Middle frontal gyrus (tissue), 1 donor: Measurements from ENCODE around the gene ZFP69.
"Not testable (repeated sequence)": the region's sequence is repeated elsewhere in the genome, so short reads cannot be mapped to it uniquely, and the experiment has no call there.

Source experiments
- DNase-seq: peaks from one replicate; pipeline ENCODE4 v3.0.0-alpha.2; 2015; ENCODE audit warnings: low spot score; ENCODE audit errors: extremely low spot score

Gene ZFP69

DNA sequence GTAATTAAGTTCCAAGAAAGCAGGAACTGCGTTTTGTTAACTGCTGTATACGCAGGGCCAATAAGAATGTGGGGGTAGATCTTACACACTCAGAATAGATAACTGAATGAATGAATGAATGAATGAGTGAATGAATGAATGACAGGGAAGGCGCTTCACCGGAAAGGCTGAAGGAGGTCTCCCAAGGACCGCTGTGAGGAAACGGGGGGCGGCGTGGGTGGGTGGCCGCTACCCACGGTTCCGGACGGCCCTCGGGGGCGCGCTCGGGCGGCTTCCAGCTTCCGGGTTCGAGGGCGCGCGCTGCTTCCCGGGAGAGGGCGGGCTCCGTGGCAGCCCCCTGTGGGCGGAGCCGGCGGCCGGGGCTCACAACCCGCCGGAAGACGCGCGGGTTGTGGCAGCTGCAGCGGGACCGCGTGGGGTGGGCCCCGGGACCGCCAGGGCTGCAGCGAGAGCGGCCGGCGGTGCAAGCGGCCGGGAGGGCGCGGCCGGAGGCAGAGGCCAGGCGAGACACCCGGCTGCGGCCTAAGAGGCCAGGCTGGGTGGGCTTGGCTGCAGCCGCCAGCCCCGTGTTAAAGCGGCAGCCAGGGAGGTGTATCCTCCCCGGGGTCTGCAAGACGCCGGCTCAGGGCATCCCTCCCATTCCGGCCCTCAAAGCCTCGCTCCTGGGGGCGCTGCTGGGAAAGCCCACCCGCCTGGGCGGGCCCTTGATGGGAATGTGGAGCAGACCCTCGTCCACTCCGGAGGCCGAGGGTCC lies at the start of gene ZFP69:
ZFP69 (plus strand) TSS at position 367 of the 754 bp plus-strand sequence. CDS start 2,072 bp downstream, outside the sequence.
- DNase-seq = no peak

DNA sequence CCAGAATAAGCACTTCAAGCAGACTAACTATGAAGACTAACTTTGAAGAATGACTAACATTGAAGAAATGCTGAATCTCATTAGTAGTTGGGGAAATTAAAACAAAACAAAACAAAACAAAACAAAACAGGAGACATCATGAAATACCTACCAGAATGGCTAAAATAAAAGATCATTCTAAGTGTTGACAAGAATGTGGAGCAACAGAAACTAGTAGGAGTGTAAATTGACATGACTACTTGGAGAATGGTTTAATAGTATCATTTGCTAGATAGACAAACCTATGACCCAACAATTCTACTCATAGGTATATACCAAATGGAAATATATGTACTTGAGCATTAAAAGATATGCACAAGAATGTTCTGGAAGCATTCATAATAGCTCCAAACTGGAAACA lies 45.7 kb upstream of the ZFP69 start:
- no peak for DNase-seq

DNA sequence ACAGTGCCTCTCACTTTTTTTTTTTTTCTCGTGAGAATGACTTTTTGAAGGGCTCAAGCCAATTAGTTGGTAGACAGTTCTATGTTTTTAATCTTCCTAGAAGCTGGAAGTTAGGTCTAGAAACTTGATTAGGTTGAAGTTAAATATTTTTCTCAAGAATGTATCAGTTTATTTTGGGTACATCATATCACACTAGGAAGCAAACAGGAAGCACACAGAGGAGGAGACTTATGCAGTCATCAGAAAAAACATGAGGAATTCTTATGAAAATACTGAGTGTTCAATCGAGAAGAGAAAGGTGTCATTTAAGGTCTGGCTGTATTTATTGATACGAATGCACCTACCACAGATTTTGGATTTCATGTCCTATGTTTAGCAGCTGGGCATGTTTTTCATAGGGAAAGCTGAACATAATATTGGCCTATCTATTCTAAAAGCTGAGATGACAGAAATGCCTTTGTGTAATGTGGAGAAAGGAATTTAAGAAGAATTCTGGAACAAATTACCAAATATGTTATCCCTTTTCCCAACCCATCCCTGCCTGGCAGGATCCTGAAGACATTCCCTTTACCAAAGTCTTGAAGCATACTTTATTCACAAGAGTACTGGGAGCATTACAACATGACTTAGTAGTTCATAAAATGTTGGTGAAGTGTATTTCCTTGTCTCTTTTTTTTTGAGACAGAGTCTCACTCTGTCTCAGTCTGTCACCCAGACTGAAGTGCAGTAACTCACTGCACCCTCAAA lies 44.3 kb upstream of the ZFP69 start:
- no peak for DNase-seq

DNA sequence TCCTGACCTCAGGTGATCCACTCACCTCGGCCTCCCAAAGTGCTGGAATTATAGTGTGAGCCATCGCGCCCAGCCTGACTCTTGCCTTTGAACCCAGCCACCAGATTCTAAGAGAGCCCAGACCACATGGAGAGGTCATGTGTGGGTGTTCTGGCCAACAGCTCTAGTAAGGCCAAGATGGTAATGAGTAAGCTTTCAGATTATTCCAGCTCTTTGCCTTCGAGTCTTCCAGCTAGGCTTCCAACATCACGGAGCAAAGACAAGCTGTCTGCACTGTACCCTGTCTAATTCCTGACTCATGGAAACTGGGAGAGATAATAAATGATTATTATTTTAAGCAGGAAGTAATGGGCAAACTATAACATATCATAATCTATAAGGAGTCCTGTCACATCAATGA lies 41.6 kb upstream of the ZFP69 start:
- no peak for DNase-seq

DNA sequence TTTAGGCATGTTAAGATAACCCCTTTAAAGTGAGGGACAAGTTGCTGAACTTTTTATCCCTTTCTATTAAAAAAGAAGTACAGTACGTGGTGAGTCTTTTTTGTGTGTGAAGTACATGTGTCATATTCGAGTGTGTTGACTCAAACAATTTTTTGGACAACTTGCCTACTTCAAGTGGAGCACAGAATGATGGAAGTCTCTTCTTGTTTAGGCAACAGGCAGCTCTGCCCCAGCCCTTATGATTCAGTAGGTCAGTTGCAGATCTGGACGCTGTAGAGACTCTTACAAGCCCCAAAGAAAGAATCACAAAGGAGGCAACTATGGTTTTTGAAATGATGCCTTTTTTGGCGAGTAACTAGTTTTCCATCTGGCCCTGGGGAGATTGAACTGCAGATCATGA lies 41.2 kb upstream of the ZFP69 start:
- DNase-seq = no peak

DNA sequence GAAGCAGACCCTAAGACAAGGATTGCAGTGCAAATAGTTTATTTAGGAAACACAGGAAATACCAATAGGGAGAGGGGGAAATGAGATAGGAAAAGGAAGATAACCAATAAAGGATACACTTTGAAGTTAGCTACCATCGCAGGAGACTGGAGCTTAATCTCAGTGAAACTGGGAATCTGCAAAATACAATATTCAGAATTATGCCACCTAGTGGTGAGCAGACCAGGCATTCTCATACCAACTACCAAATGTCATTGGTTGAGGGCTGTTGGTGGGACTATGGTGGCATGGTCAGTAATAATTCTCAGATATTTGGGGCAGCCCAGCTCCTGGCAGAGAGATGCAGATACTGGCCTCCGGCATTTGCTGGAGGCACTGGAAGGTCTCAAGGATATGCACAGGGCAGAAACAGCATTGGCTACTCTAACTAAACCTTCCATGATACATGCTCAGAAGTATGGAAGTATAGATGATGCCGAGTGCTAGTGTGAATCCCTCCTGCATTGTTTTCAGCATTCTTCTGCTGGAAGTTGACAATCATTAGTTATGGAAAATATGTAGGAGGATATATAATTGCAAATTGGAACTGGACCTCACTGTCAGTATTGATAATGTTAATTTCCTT lies 38.6 kb upstream of the ZFP69 start:
- DNase-seq = no peak

DNA sequence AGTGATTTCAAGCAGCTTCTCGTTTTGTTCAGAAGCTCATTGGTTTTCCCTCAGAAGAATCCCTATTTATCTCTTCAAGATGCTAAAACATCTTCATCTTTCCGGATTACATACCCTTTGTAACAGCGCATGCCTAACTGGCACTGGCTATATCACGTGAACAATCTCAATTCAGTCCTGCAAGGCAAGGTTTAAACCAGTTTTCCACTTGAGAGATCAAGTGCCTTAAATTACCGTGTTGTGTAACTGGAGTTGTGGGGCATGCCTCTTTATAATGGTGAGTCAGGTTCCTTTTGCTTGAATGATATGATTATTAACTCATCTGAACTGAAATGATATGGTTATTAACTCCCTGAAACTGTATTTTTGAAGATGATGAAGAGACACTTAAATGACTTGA lies 37.8 kb upstream of the ZFP69 start:
- DNase-seq = no peak

DNA sequence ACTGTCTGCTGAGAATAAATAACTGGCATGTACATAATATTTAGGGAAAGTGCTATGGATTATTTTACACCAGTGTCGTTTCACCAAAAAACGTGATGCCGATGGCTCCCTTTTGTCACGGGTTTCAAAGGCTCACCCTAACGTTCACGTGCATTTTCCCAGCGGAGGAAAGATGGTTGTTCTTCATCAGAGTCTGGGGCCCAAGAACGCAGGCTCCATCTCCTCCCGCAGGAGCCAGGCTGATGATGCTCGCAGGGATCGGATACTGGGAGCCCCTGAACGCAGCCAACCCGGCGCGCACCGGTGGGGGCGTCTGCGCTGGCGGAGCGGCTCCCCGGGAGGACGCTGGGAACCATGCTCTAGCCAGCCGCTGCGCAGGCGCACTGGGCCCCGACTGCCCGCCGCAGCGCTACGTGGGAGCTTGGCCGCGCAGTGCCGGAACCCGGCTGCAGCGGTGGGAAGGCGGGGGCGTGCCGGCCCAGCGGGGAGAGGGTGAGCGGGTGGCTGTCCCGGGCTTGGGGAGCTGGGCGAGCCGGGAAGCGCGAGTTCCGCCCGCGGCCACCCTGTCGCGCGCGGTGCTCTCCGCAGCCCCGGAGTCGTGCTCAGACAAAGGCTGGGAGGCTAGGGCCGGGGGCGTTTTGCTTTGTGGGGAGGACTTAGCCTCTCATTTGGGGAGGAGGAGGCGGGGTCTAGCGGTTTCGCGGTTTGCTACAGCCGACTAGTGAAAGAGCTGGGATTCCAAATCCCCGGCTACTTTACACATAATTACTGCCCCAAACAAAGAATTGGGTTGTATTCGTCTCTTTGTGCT lies 27.2 kb upstream of the ZFP69 start, which contains the start of gene ZFP69B:
ZFP69B (plus strand) TSS at position 793 of the 811 bp plus-strand sequence. CDS start 486 bp downstream, outside the sequence.
- DNase-seq = peak; percentile 86

DNA sequence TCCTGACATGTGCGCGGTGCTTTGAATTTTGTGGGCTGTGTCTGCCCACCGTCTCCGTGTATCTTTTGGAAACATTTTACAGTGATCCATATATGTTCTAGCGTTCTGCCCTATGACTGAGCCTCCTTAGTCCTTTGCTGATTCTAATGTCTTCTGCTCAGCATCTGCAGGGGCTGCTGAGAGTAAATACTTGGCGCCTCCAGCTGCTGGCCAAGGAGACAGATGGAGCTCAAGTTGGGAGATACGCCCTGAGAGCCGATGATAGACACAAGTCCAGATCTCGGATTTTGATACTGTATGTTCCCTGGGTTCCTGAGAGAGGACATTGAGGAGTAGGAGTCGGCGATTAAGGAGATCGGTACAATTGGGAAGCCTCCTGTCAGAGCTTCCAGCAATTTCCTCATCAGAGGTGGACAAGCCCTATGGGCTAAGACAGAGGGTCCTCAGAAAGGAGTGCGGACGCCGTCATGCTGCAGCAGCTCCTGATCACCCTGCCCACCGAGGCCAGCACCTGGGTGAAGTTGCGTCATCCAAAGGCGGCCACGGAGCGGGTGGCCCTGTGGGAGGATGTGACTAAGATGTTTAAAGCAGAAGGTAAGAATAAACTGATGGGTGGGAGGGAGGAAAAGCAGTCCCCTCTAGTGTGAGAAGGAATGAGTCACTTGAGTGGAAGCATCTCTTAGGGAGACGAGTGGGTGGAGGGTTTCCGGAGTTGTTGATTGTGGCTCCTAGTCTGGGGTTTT lies 26.4 kb upstream of the ZFP69 start:
- DNase-seq = no peak

DNA sequence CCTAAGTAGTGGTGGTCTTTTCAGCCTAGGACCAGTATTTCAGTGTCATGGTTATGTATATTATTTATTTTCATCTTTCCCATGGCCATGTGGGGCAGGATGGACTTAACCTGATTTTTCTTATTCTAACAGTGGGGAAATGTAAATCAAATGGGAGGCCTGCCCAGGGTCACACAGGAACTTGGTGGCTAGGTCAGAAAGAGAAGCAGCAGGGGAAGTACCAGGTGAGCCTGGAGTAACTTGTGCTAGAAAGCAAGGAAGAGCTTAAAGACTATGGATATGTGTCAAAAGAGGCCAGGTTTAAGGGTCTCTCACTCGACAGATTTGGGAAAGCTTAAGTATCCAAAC lies 25.9 kb upstream of the ZFP69 start:
- no peak for DNase-seq

DNA sequence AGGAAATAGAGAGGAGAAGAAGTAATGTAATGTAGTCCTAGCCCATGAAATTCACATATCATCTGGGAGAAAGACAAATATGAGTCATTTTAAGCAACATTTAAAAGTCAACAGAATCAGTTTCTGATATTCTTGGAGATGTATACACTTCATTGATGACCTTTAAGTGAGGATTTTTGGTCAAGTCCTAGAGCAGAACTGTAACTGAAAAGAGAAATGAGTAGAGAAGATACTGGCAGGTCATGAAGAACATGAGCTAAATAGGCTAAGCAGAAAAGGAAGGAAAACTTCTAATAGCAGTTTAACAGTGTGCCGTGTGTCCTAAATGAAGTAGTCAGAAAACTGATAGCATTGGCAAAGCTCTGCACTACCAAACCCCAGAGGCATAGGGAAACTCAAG lies 22.2 kb upstream of the ZFP69 start:
- DNase-seq = no peak

DNA sequence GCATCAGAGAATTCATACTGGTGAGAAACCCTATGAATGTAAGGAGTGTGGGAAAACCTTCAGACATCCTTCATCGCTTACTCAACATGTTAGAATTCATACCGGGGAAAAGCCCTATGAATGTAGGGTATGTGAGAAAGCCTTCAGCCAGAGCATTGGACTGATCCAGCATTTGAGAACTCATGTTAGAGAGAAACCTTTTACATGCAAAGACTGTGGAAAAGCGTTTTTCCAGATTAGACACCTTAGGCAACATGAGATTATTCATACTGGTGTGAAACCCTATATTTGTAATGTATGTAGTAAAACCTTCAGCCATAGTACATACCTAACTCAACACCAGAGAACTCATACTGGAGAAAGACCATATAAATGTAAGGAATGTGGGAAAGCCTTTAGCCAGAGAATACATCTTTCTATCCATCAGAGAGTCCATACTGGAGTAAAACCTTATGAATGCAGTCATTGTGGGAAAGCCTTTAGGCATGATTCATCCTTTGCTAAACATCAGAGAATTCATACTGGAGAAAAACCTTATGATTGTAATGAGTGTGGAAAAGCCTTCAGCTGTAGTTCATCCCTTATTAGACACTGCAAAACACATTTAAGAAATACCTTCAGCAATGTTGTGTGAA lies 14.0 kb upstream of the ZFP69 start:
- DNase-seq = no peak

DNA sequence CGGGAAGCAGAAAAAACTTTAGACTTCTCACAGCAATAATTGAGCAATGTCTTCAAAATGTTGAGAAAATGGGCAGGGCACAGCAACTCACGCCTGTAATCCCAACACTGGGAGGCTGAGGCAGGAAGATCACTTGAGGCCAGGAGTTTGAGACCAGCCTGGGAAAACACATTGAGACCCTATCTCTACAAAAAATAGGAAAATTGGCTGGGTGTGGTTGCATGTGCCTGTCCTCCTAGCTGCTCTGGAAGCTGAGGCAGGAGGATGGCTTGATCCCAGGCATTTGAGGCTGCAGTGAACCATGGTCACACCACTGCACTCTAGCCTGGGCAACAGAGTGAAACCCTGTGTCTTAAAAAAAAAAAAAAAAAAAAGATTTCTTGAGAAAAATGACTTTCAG lies 7.8 kb upstream of the ZFP69 start:
- no peak for DNase-seq

DNA sequence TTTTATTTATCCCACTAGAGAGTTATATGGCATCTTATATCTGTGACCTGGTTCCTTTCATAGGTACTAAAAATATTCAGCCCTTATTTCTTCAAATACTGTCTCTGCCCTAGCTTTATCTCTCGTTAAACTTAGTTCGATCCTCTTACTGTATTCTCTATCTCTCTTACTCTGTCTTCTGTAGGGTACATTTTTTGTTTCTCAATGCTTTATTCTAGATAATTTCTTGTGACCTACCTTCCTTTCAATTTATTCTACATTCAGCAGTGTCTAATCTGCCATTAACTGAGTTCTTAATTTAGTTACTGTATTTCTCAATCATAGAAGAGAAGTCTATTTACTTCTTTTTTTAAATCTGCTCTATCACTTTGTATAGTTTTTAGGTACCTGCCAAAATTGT lies 1.8 kb upstream of the ZFP69 start:
- no peak for DNase-seq

DNA sequence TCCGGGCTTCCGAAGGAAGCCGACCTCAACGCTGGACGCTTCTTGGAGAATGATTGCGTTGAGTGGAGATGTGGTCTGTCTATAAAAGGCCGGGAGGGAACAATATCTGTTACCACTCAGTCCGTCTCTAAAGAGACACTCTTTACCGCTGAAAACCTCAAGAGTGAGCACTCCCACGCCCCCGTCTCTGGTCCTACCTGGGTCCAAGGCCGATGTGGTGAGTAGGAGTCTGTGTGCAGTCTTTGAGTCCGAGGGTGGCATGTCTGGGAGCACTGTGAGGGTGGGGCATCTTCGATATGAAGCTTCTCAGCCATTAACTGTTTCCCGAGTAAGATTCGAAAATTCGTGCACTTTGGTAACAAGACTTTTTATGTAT lies 576 bp downstream of the ZFP69 start:
- no peak for DNase-seq

DNA sequence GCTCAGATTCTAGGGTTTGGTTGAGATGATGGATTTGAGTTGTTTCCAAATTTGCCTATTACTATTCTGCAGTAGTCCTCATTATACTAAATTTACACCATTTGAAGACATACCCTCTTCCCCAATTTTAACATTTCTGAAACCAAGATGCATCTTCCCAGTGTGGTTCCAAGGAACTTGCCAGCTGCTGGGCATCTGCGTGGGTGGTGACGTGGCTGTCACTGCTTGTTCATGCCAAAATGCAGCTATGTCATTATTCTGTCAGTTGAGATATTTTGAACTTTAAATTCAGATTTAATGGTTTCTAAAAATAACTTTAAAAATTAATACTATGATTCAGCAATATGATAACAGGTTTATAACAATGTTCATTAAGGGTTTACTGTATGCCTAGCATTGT lies 1.2 kb downstream of the ZFP69 start:
- no peak for DNase-seq

DNA sequence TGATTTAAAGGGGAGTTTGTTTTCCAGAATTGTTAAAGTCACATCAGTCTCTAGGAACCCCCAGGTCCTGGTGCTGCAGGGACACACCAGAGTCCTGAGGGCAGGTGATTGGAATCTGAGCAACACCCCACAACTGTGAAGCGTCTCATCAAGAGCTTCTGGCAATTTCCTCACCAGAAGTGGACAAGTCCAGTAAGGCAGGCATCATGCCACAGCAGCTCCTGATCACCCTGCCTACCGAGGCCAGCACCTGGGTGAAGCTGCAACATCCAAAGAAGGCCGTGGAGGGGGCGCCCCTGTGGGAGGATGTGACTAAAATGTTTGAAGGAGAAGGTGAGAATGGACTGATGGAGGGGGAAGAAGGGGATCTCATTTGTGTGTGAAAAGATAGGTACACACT lies 2.1 kb downstream of the ZFP69 start:
- DNase-seq = no peak

DNA sequence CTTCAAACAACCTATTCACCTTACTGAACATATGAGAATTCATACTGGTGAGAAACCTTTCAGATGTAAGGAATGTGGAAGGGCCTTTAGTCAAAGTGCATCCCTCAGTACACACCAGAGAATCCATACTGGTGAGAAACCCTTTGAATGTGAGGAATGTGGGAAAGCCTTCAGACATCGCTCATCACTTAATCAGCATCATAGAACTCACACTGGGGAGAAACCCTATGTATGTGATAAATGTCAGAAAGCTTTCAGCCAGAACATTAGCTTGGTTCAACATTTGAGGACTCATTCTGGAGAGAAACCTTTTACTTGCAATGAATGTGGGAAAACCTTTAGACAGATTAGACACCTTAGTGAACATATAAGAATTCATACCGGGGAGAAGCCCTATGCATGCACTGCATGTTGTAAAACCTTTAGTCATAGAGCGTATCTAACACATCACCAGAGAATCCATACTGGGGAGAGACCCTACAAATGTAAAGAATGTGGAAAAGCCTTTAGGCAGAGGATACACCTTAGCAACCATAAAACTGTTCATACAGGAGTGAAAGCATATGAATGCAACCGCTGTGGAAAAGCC lies 18.3 kb downstream of the ZFP69 start:
- DNase-seq = no peak

DNA sequence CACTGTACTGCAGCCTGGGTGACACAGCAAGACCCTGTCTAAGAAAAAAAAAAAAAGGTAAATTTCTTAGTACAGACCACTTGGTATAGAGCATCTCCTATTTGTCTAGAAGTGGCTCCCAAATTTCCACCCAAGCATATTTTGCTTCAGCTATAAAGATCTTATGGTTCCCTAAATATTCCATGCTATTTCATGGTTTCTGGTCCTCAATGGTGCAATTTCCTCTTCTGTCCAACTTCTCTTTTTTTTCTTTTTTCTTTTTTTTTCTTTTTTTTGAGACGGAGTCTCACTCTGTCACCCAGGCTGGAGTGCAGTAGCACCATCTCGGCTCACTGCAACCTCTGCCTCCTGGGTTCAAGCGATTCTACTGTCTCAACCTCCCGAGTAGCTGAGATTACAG lies 25.6 kb downstream of the ZFP69 start:
- DNase-seq = not testable (repeated sequence)

DNA sequence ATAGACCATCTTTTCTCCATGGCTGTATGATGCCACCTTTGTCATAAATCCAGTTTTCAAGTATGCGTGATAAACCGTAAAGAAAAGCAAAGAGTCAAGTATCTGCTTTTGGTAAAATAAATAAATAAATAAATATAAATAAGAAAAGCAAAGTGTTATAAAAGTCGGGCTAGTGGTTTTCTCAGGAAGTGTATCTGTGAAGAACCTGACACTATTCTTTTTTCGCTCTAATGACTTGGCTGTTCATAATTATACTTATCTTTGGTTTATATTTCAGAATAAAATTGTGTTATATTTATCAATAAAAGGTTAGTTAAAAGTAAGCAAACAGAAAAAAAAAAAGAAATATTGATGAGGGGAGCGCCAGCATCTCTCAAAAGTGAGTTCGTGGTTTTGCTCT lies 30.9 kb downstream of the ZFP69 start:
- DNase-seq = no peak
